ENCODE measurements around the gene ARHGAP10. TPM values are rescaled to one million over a fixed set of nuclear protein-coding genes. Genes with fewer than 3 reads are reported as not detected.
"Not testable (repeated sequence)": the region's sequence is repeated elsewhere in the genome, so short reads cannot be mapped to it uniquely, and the experiment has no call there.

ARHGAP10 gene
- polyA plus RNA-seq, 1 experiment = 31.1 TPM

DNA sequence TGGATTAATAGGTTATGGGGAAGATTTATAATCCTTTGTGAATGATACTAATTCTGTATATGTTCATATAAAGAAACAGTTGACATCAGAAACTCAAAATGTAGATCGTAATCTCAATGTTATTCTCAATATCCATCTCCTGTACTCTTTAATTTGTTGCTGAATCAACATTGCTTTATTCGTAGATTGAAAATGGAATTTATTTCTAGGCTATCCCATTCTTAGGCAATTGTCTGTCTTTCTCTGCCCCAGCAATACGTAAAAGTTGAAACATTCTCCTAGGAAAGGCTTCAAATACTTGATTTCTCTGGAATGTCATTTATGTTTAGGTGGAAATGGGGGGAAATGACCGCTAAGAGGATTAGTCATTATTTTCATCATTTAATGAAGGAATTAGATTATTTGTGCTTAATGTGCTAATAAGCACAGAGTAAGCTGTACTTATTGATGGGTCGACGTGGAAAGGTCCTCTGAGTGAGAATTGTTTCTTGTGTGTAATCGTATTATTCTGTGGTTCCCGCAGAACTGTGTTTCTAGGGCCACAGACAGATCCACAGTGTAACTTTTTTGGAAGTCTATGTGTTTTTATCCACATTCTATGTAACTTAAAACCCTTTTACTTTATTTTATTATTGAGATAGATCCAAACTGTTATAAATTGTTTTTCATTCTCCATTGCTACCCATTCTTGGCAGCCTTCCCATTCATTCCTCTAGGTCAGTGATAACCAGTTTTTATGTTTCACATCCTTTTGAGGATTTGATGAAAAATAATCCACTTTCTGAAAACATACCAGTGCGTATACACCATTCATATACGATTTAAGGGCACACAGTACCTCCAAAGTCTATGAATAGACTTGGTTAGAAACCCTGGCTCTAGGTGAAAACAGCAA is 262.9 kb downstream of the ARHGAP10 start:
- Histone ChIP-seq H3K4me3 (ENCODE audit: low read depth, low read length) (no peak overlapping the region), H3K27me3 (ENCODE audit: control insufficient read depth, insufficient read depth, low read length) (no peaks in the 10 kb centered on the region), H3K27ac (ENCODE audit: low read depth, low read length) (no peak overlapping the region), H3K9me3 (ENCODE audit: control insufficient read depth, insufficient read depth, low read length) (peaks cover 6% of the 10 kb centered on the region)
- no peak for DNase-seq (ENCODE audit: low read depth, low spot score)
- ChIA-PET POLR2A (no interaction called here), CTCF (interaction anchor here (1.4 kb wide), 1 partner anchor 11 kb away, joined by 16 read pairs; no protein-coding TSS in a partner anchor)
- TF ChIP-seq, protein P1, sequence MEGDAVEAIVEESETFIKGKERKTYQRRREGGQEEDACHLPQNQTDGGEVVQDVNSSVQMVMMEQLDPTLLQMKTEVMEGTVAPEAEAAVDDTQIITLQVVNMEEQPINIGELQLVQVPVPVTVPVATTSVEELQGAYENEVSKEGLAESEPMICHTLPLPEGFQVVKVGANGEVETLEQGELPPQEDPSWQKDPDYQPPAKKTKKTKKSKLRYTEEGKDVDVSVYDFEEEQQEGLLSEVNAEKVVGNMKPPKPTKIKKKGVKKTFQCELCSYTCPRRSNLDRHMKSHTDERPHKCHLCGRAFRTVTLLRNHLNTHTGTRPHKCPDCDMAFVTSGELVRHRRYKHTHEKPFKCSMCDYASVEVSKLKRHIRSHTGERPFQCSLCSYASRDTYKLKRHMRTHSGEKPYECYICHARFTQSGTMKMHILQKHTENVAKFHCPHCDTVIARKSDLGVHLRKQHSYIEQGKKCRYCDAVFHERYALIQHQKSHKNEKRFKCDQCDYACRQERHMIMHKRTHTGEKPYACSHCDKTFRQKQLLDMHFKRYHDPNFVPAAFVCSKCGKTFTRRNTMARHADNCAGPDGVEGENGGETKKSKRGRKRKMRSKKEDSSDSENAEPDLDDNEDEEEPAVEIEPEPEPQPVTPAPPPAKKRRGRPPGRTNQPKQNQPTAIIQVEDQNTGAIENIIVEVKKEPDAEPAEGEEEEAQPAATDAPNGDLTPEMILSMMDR (IDR thresholded peaks at IDR 0.05; ENCODE audit: low read depth, low read length) = no peak

DNA sequence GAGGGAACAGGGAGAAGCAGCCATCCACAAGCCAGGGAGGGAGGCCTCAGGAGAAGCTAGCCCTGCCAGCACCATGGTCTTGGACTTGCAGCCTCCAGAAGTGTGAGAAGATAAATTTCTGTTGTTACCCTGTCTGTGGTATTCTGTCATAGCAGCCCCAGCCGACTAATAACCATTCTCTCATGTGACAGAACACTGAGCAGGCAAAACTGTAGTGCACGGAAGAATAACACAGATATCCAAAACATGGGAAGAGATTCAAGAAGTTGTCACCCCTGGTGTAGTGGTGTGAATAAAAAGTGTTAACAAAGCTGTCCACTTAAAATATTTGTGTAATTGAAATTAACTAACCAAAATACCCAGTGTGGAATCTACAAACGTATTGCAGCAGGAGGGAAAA is 265.0 kb downstream of the ARHGAP10 start:
- Histone ChIP-seq H3K4me3 (ENCODE audit: low read depth, low read length) (no peak overlapping the region), H3K27me3 (ENCODE audit: control insufficient read depth, insufficient read depth, low read length) (no peaks in the 10 kb centered on the region), H3K9me3 (ENCODE audit: control insufficient read depth, insufficient read depth, low read length) (peaks cover 6% of the 10 kb centered on the region), H3K27ac (ENCODE audit: low read depth, low read length) (no peak overlapping the region)
- no peak for DNase-seq (ENCODE audit: low read depth, low spot score)
- TF ChIP-seq, protein P1 (IDR thresholded peaks at IDR 0.05; ENCODE audit: low read depth, low read length) = no peak
- POLR2A ChIA-PET = no interaction called here
- CTCF ChIA-PET = no interaction called here

DNA sequence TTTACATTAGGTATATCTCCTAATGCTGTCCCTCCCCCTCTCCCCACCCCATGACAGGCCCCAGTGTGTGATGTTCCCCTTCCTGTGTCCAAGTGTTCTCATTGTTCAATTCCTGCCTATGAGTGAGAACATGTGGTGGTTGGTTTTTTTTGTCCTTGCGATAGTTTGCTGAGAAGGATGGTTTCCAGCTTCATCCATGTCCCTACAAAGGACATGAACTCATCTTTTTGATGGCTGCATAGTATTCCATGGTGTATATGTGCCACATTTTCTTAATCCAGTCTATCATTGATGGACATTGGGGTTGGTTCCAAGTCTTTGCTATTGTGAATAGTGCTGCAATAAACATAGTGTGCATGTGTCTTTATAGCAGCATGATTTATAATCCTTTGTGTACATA is 268.1 kb downstream of the ARHGAP10 start:
- CTCF ChIA-PET; H3K9me3 ChIP-seq (ENCODE audit: control insufficient read depth, insufficient read depth, low read length); H3K4me3 ChIP-seq (ENCODE audit: low read depth, low read length); DNase-seq (ENCODE audit: low read depth, low spot score); H3K27ac ChIP-seq (ENCODE audit: low read depth, low read length); H3K27me3 ChIP-seq (ENCODE audit: control insufficient read depth, insufficient read depth, low read length); POLR2A ChIA-PET: not testable (repeated sequence)

DNA sequence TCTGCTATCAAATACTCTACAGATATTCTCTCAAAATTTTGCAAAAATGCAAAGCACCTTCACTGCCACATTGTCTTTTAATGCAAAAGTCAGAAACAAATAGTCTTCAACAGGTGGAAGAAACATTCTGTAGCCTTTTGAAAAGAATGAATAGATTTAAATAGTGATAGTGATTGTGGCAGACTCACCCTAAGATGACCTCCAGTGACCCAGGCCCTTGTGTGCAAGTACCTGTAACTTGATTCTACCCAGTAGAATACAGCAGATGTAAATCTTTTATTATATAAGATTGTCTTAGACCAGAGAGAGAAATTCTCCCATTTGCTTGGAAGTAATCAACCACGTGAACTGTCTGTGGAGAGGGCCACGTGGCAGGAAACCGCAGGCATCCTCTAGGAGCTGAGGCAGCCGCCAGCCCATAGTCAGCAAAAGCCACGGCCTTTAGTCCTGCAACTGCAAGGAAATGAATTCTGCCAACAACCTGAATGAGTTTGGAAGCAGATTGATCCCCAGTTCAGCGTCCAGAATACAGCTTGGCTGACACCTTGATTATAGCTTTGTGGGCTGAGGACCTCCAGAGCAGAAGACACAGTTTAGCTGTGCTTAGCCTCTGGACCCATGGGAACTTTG is 272.5 kb downstream of the ARHGAP10 start:
- TF ChIP-seq, protein P1 (IDR thresholded peaks at IDR 0.05; ENCODE audit: low read depth, low read length) = no peak
- Histone ChIP-seq H3K9me3 (ENCODE audit: control insufficient read depth, insufficient read depth, low read length) (peaks cover 4% of the 10 kb centered on the region), H3K27ac (ENCODE audit: low read depth, low read length) (no peak overlapping the region), H3K4me3 (ENCODE audit: low read depth, low read length) (no peak overlapping the region), H3K27me3 (ENCODE audit: control insufficient read depth, insufficient read depth, low read length) (no peaks in the 10 kb centered on the region)
- DNase-seq (ENCODE audit: low read depth, low spot score) = no peak
- POLR2A ChIA-PET = no interaction called here
- CTCF ChIA-PET = interaction anchor here (1.4 kb wide), 2 partner anchors 19 to 138 kb away, joined by 3 to 5 read pairs; no protein-coding TSS in a partner anchor

DNA sequence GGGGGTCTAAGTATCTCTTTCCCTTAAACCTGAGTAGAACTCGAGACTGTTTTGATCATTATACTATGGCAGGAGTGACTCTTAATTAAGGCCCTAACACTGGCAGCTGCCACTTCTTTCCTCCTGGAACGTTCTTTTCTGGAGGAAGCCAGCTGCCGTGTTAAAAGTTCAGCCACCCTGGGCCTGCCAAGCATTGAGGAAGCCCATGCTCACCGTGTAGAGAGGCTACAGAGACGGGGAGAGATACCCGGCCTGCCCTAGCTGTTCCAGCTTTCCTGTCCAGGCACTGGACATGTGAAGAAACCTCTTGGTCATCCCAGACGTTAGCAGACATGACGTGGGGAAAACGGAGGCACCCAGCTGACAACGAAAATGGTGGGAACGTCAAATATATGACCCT is 274.1 kb downstream of the ARHGAP10 start:
- POLR2A ChIA-PET = interaction anchor here (0.6 kb wide), 1 partner anchor 54 kb away, joined by 4 read pairs; no protein-coding TSS in a partner anchor
- Histone ChIP-seq H3K27ac (ENCODE audit: low read depth, low read length) (no peak overlapping the region), H3K9me3 (ENCODE audit: control insufficient read depth, insufficient read depth, low read length) (no peaks in the 10 kb centered on the region), H3K27me3 (ENCODE audit: control insufficient read depth, insufficient read depth, low read length) (no peaks in the 10 kb centered on the region), H3K4me3 (ENCODE audit: low read depth, low read length) (no peak overlapping the region)
- no peak for DNase-seq (ENCODE audit: low read depth, low spot score)
- CTCF ChIA-PET = interaction anchor here (1.1 kb wide), 1 partner anchor 58 kb away, joined by 3 read pairs; no protein-coding TSS in a partner anchor
- TF ChIP-seq, protein P1 (IDR thresholded peaks at IDR 0.05; ENCODE audit: low read depth, low read length) = no peak
